Trophoblast cell (in vitro differentiated cells and primary cell): ENCODE measurements around the gene CCDC181.

ENCODE experiments used
- DNase-seq, 2 donors: peaks; one replicate each; pipeline ENCODE4 v3.0.0-alpha.2; 2016
- H2AFZ ChIP-seq: 2 replicates; pipeline ENCODE4 v1.6.1; 2013; ENCODE audit warnings: low read length, moderate library complexity, mild to moderate bottlenecking; ENCODE audit not compliant: insufficient read depth, poor library complexity
- H2AK5ac ChIP-seq: 2 replicates; pipeline ENCODE4 v1.6.1; 2013; ENCODE audit warnings: mild to moderate bottlenecking, low read length
- H2BK120ac ChIP-seq: 2 replicates; pipeline ENCODE4 v1.6.1; 2013; ENCODE audit warnings: low read length, mild to moderate bottlenecking, moderate library complexity; ENCODE audit not compliant: insufficient read depth, poor library complexity
- H2BK12ac ChIP-seq: 2 replicates; pipeline ENCODE4 v1.6.1; 2013; ENCODE audit warnings: mild to moderate bottlenecking, low read length, moderate library complexity
- H2BK5ac ChIP-seq: 2 replicates; pipeline ENCODE4 v1.6.1; 2013; ENCODE audit warnings: low read length, low read depth, moderate library complexity, mild to moderate bottlenecking; ENCODE audit not compliant: poor library complexity
- H3K14ac ChIP-seq: 2 replicates; pipeline ENCODE4 v1.6.1; 2013; ENCODE audit warnings: mild to moderate bottlenecking, low read length
- H3K18ac ChIP-seq: 2 replicates; pipeline ENCODE4 v1.6.1; 2013; ENCODE audit warnings: mild to moderate bottlenecking, low read length
- H3K23ac ChIP-seq: 2 replicates; pipeline ENCODE4 v1.6.1; 2013; ENCODE audit warnings: low read length
- H3K27ac ChIP-seq: 2 replicates; pipeline ENCODE4 v1.5.1; 2013; ENCODE audit warnings: low read depth, mild to moderate bottlenecking, inconsistent platforms, low read length, moderate library complexity
- H3K27me3 ChIP-seq: 2 replicates; pipeline ENCODE4 v1.6.1; 2013; ENCODE audit warnings: inconsistent platforms, mild to moderate bottlenecking, low read length, moderate library complexity; ENCODE audit not compliant: insufficient read depth
- H3K36me3 ChIP-seq, 2 experiments: 1 replicate in 1 of 2; 2 replicates in 1 of 2; pipeline ENCODE4 v1.6.1; 2013; ENCODE audit warnings: low read length in 2 of 2, mild to moderate bottlenecking in 2 of 2, moderate library complexity in 1 of 2; ENCODE audit not compliant: insufficient read depth in 2 of 2, control insufficient read depth in 1 of 2
- H3K4ac ChIP-seq: 2 replicates; pipeline ENCODE4 v1.6.1; 2013; ENCODE audit warnings: low read depth, mild to moderate bottlenecking, low read length, moderate library complexity
- H3K4me1 ChIP-seq, 2 experiments: 1 replicate in 1 of 2; 2 replicates in 1 of 2; pipeline ENCODE4 v1.6.1; 2013; ENCODE audit warnings: low read length in 2 of 2, mild to moderate bottlenecking in 2 of 2, moderate library complexity in 1 of 2; ENCODE audit not compliant: insufficient read depth in 2 of 2, control insufficient read depth in 1 of 2
- H3K4me2 ChIP-seq: 2 replicates; pipeline ENCODE4 v1.6.1; 2013; ENCODE audit warnings: inconsistent platforms, mild to moderate bottlenecking, low read length, moderate library complexity
- H3K4me3 ChIP-seq: 2 replicates; pipeline ENCODE4 v1.5.1; 2013; ENCODE audit warnings: mild to moderate bottlenecking, low read depth, low read length, inconsistent platforms
- H3K79me1 ChIP-seq: one replicate; pipeline ENCODE4 v1.6.1; 2013; ENCODE audit warnings: low read length
- H3K79me2 ChIP-seq: 2 replicates; pipeline ENCODE4 v1.6.1; 2013; ENCODE audit warnings: low read length, mild to moderate bottlenecking; ENCODE audit not compliant: control insufficient read depth, insufficient read depth, poor library complexity
- H3K9ac ChIP-seq: 2 replicates; pipeline ENCODE4 v1.6.1; 2013; ENCODE audit warnings: mild to moderate bottlenecking, low read length
- H3K9me3 ChIP-seq: 2 replicates; pipeline ENCODE4 v1.6.1; 2013; ENCODE audit warnings: low read depth, mild to moderate bottlenecking, control low read depth, inconsistent platforms, low read length; ENCODE audit not compliant: insufficient read depth
- H4K12ac ChIP-seq: 2 replicates; pipeline ENCODE4 v1.6.1; 2013; ENCODE audit warnings: low read depth, mild to moderate bottlenecking, low read length, moderate library complexity
- H4K8ac ChIP-seq: 2 replicates; pipeline ENCODE4 v1.6.1; 2013; ENCODE audit warnings: low read depth, mild to moderate bottlenecking, low read length, moderate library complexity
- H4K91ac ChIP-seq: one replicate; pipeline ENCODE4 v1.6.1; 2013; ENCODE audit warnings: low read depth, mild to moderate bottlenecking, low read length, moderate library complexity
- WGBS: extraction: QIAGEN DNeasy Blood & Tissue Kit; methylation state at CpG from one replicate; pipeline ENCODE4 v1.1.7; 2013; ENCODE audit warnings: missing lambda C conversion rate; ENCODE audit not compliant: insufficient read length, insufficient coverage; ENCODE audit errors: extremely low coverage; 5-methylcytosine and 5-hydroxymethylcytosine counted together

The CCDC181 gene

GRCh38 chr1:169383449-169383848 is 43.8 kb downstream of the CCDC181 start:
- no peak overlapping the region for H3K4me2 ChIP-seq
- H3K79me1 ChIP-seq: no peaks in the 10 kb centered on the region
- no peak overlapping the region for H4K12ac ChIP-seq
- H3K27me3 ChIP-seq: no peaks in the 10 kb centered on the region
- no peak overlapping the region for H3K23ac ChIP-seq
- H4K91ac ChIP-seq: no peak overlapping the region
- H3K79me2 ChIP-seq: no peaks in the 10 kb centered on the region
- peaks cover 5 to 7% of the 10 kb centered on the region in 2 experiments for H3K36me3 ChIP-seq
- H2BK5ac ChIP-seq: no peak overlapping the region
- no peak overlapping the region for H3K4ac ChIP-seq
- H4K8ac ChIP-seq: no peak overlapping the region
- H2AK5ac ChIP-seq: no peak overlapping the region
- no CpG with 5 or more reads among the region's 4 CpGs for WGBS
- no peak overlapping the region for H3K18ac ChIP-seq
- no peak for DNase-seq
- H3K4me1 ChIP-seq: no peaks in the 10 kb centered on the region
- no peak overlapping the region for H2BK12ac ChIP-seq
- H3K27ac ChIP-seq: no peak overlapping the region
- H2BK120ac ChIP-seq: no peak overlapping the region
- no peak overlapping the region for H3K9ac ChIP-seq
- H2AFZ ChIP-seq: no peak overlapping the region
- no peaks in the 10 kb centered on the region for H3K9me3 ChIP-seq
- no peak overlapping the region for H3K4me3 ChIP-seq
- H3K14ac ChIP-seq: no peak overlapping the region

DNA sequence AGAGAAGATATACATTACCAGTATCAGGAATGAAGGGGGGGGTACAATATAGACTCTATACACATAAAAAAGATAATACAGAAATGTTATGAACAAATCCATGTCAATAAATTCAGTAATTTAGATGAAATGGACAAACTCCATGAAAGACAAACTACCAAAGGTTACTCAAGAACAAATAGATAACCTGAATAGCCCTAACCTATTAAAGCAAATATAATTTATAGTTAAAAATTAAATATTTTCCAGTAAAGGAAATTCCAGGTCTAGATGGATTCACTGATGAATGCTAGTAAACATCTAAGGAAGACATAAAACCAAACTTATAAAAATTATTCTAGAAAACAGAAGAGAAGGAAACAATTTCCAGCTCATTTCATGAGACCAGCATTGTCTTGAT is 46.1 kb downstream of the CCDC181 start:
- H3K23ac ChIP-seq: no peak overlapping the region
- H2AK5ac ChIP-seq: no peak overlapping the region
- no peak overlapping the region for H3K18ac ChIP-seq
- H2AFZ ChIP-seq: no peak overlapping the region
- DNase-seq: no peak
- H3K4me1 ChIP-seq: no peaks in the 10 kb centered on the region
- H3K14ac ChIP-seq: no peak overlapping the region
- no peak overlapping the region for H3K4me3 ChIP-seq
- H3K79me2 ChIP-seq: no peaks in the 10 kb centered on the region
- no peaks in the 10 kb centered on the region for H3K27me3 ChIP-seq
- peaks cover 2 to 10% of the 10 kb centered on the region in 2 experiments for H3K36me3 ChIP-seq
- H3K9ac ChIP-seq: no peak overlapping the region
- H2BK120ac ChIP-seq: no peak overlapping the region
- no peak overlapping the region for H3K4ac ChIP-seq
- no peak overlapping the region for H4K12ac ChIP-seq
- H3K27ac ChIP-seq: no peak overlapping the region
- H3K4me2 ChIP-seq: no peak overlapping the region
- no peak overlapping the region for H2BK12ac ChIP-seq
- H3K79me1 ChIP-seq: no peaks in the 10 kb centered on the region
- no peak overlapping the region for H2BK5ac ChIP-seq
- H4K8ac ChIP-seq: no peak overlapping the region
- no peak overlapping the region for H4K91ac ChIP-seq
- no peaks in the 10 kb centered on the region for H3K9me3 ChIP-seq

GRCh38 chr1:169371404-169371803 is 55.9 kb downstream of the CCDC181 start:
- Histone ChIP-seq H4K12ac (no peak overlapping the region), H3K9ac (no peak overlapping the region), H2AFZ (no peak overlapping the region), H3K4ac (no peak overlapping the region), H4K91ac (no peak overlapping the region), H3K18ac (no peak overlapping the region), H3K27ac (no peak overlapping the region), H3K4me2 (no peak overlapping the region), H3K9me3 (no peaks in the 10 kb centered on the region), H3K79me2 (no peaks in the 10 kb centered on the region), H3K79me1 (peaks cover 3% of the 10 kb centered on the region), H2BK5ac (no peak overlapping the region), H3K4me1 (peaks cover 2% of the 10 kb centered on the region in 2 experiments), H2BK120ac (no peak overlapping the region), H3K36me3 (peaks cover 2 to 4% of the 10 kb centered on the region in 2 experiments), H3K23ac (no peak overlapping the region), H4K8ac (no peak overlapping the region), H3K14ac (no peak overlapping the region), H2AK5ac (no peak overlapping the region), H3K4me3 (no peak overlapping the region), H3K27me3 (no peaks in the 10 kb centered on the region), H2BK12ac (no peak overlapping the region)
- WGBS: no CpG with 5 or more reads among the region's 1 CpG
- no peak for DNase-seq

DNA sequence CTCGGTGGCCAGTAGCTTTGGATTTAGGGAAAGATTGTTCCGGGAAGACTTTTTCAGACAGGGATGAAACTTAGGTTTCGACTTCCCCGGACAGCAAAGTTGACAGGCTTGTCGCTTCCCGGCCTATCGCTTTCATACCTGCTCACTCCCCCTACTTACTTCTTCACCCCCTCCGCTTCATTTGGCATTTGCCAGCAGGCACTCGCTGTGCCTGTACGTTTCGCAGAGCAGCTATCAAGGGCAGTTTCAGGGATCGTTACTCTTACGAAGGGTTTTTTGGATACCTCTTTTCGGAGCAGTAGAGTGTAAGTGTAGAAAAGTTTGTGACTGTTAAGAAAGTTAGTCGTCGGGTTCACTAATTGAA is 58.9 kb downstream of the CCDC181 start:
- Histone ChIP-seq H3K23ac (no peak overlapping the region), H2BK12ac (no peak overlapping the region), H3K18ac (no peak overlapping the region), H3K27me3 (no peaks in the 10 kb centered on the region), H3K4me2 (peak overlapping the region; percentile 98), H3K36me3 (peaks cover 2 to 4% of the 10 kb centered on the region in 2 experiments), H3K27ac (peak overlapping the region; percentile 57), H2AK5ac (no peak overlapping the region), H3K4me1 (peaks cover 2 to 3% of the 10 kb centered on the region in 2 experiments), H3K14ac (peak overlapping the region; percentile 39), H2BK120ac (peak overlapping the region; percentile 13), H4K12ac (no peak overlapping the region), H3K79me2 (no peaks in the 10 kb centered on the region), H3K4me3 (peak overlapping the region; percentile 84), H4K91ac (peak overlapping the region; percentile 39), H3K9me3 (no peaks in the 10 kb centered on the region), H4K8ac (peak overlapping the region; percentile 20), H3K79me1 (peaks cover 3% of the 10 kb centered on the region), H3K4ac (no peak overlapping the region), H2BK5ac (peak overlapping the region; percentile 18), H2AFZ (peak overlapping the region; percentile 78), H3K9ac (peak overlapping the region; percentile 83)
- no CpG with 5 or more reads among the region's 16 CpGs for WGBS
- peak; percentile 3 to 29 for DNase-seq
